Ishikawa (cell line): ENCODE data around the gene PTPRE.

Experiments used
- CEBPB ChIP-seq: IDR thresholded peaks from 2 replicates; pipeline ENCODE4 v1.6.1; 2012
- CREB1 ChIP-seq: IDR thresholded peaks from 2 replicates; pipeline ENCODE4 v1.6.1; 2012; ENCODE audit warnings: low read depth
- EGR1 ChIP-seq: IDR thresholded peaks from 2 replicates; pipeline ENCODE4 v1.6.1; 2012
- EP300 ChIP-seq: IDR thresholded peaks from 2 replicates; pipeline ENCODE4 v1.6.1; 2012; ENCODE audit warnings: borderline replicate concordance
- FOXM1 ChIP-seq: IDR thresholded peaks from 2 replicates; pipeline ENCODE4 v1.6.1; 2012; ENCODE audit warnings: low read depth, borderline replicate concordance
- MAX ChIP-seq: IDR thresholded peaks from 2 replicates; pipeline ENCODE4 v1.6.1; 2012
- NFIC ChIP-seq: IDR thresholded peaks from 2 replicates; pipeline ENCODE4 v1.6.1; 2012
- RAD21 ChIP-seq: IDR thresholded peaks from 2 replicates; pipeline ENCODE4 v1.6.1; 2012; ENCODE audit warnings: low read depth
- REST ChIP-seq: IDR thresholded peaks from 2 replicates; pipeline ENCODE4 v1.6.1; 2012; ENCODE audit warnings: low read depth, mild to moderate bottlenecking
- TAF1 ChIP-seq: IDR thresholded peaks from 2 replicates; pipeline ENCODE4 v1.6.1; 2012; ENCODE audit warnings: low read depth, mild to moderate bottlenecking
- TCF12 ChIP-seq: IDR thresholded peaks from 2 replicates; pipeline ENCODE4 v1.6.1; 2012; ENCODE audit warnings: low read depth
- TEAD4 ChIP-seq: IDR thresholded peaks from 2 replicates; pipeline ENCODE4 v1.6.1; 2012
- USF1 ChIP-seq: IDR thresholded peaks from 2 replicates; pipeline ENCODE4 v1.6.1; 2012
- YY1 ChIP-seq: IDR thresholded peaks from 2 replicates; pipeline ENCODE4 v1.6.1; 2012; ENCODE audit warnings: low read depth
- ZBTB7A ChIP-seq: IDR thresholded peaks from 2 replicates; pipeline ENCODE4 v1.6.1; 2012; ENCODE audit warnings: low read depth

PTPRE gene

GRCh38 chr10:128065881-128066534 is 159.1 kb downstream of the PTPRE start:
- no peak for TF ChIP-seq TAF1

GRCh38 chr10:128066870-128067382 is 160.0 kb downstream of the PTPRE start:
- TF ChIP-seq TEAD4 (no peak), RAD21 (no peak), EP300 (no peak), CREB1 (no peak), USF1 (no peak)

- no peak for TF ChIP-seq FOXM1
- no peak for TF ChIP-seq EP300
- TF ChIP-seq NFIC, result no peak
- no peak for TF ChIP-seq RAD21
- TF ChIP-seq TAF1, result no peak
- no peak for TF ChIP-seq ZBTB7A
- TF ChIP-seq TEAD4, result no peak
- TF ChIP-seq CEBPB, result no peak
Observed at GRCh38 chr10:128067691-128068397, 160.9 kb downstream of the PTPRE start.

- TF ChIP-seq TEAD4 (no peak), EP300 (no peak)
Observed at GRCh38 chr10:128068398-128069285, 161.7 kb downstream of the PTPRE start.

- TF ChIP-seq TAF1 (no peak), RAD21 (peak; percentile 95), CEBPB (no peak), NFIC (no peak), YY1 (no peak)
Observed at GRCh38 chr10:128069351-128070051, 162.6 kb downstream of the PTPRE start.

- TF ChIP-seq RAD21 (no peak), NFIC (no peak), EP300 (no peak), EGR1 (no peak), TEAD4 (no peak), YY1 (no peak), REST (no peak), TCF12 (no peak), FOXM1 (no peak), TAF1 (no peak), MAX (no peak), ZBTB7A (no peak), CEBPB (no peak)
Observed at GRCh38 chr10:128070161-128070560, 163.3 kb downstream of the PTPRE start.

- TF ChIP-seq CREB1 (no peak), NFIC (no peak), FOXM1 (no peak), USF1 (no peak), EP300 (no peak), EGR1 (no peak), MAX (no peak), TEAD4 (no peak), CEBPB (no peak), REST (no peak), ZBTB7A (no peak)
Observed at GRCh38 chr10:128070721-128071416, 164.0 kb downstream of the PTPRE start.
